ENCODE measurements around the gene PITX2. TPM values are rescaled to one million over a fixed set of nuclear protein-coding genes. Genes with fewer than 3 reads are reported as not detected.

PITX2 gene
- total RNA-seq, 1 donor from 2014 or later, result 1.3 TPM

- Mint-ChIP-seq H3K4me1 (ENCODE audit: low read depth, unreplicated experiment) (peaks cover 24% of the 10 kb centered on the region), H3K27me3 (ENCODE audit: unreplicated experiment) (peaks cover 22% of the 10 kb centered on the region), H3K36me3 (ENCODE audit: unreplicated experiment) (no peaks in the 10 kb centered on the region), H3K4me3 (ENCODE audit: unreplicated experiment) (peak overlapping the region; percentile 24), H3K9me3 (ENCODE audit: unreplicated experiment) (peaks cover 12% of the 10 kb centered on the region), H3K27ac (ENCODE audit: unreplicated experiment) (no peak overlapping the region)
- no peak for DNase-seq
- TF ChIP-seq CTCF (IDR thresholded peaks at IDR 0.05; ENCODE audit: partially characterized antibody, unreplicated experiment), result no peak
Measured at GRCh38 chr4:110640576-110640975, 17.7 kb upstream of the PITX2 start.

DNA sequence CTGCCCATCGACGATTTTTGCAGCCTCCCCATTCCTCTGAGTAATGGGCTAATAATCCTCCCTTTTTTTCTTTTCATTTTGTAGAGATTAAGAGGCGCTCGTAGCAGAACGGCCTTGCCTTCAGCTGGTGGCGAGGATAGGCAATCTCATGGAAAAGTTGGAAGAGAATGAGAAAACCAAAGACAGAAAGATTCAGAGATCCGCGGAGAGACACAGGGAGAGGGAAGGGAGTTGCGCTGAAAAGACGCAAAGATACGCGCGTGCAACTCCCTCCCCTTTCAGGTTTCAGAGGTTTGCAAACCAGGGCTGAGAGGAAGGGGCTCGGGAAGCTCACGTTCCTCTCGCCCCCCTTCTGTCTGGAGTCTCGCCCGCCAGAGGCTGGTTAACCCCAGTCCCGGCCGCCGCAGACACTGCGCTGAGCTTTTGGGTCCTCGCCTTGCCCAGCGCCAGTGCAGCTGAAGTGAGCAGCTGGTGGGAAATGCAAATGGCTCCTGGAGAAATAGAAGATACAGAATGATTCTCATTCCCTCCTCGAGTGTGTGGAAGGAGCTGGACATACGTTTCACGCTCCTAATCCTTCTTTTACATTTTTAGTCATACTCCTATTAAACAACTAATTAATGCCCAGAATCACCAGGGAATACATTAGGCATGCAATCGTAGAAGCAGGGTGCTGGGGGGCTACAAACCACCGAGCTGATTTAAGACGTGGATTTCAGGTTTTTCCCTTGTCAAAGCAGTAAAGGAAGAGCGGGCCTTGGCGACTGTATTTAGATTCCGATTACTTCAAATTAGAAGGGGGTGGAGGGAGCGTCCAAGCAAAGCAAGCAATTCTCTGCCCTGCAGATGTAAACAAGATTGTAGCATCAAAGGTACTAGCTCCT lies 16.6 kb upstream of the PITX2 start:
- H3K9me3 Mint-ChIP-seq (ENCODE audit: unreplicated experiment), result peaks cover 12% of the 10 kb centered on the region
- peak; percentile 51 for DNase-seq
- H3K27me3 Mint-ChIP-seq (ENCODE audit: unreplicated experiment), result peaks cover 27% of the 10 kb centered on the region
- H3K4me1 Mint-ChIP-seq (ENCODE audit: low read depth, unreplicated experiment), result peaks cover 24% of the 10 kb centered on the region
- TF ChIP-seq CTCF (IDR thresholded peaks at IDR 0.05; ENCODE audit: partially characterized antibody, unreplicated experiment), result no peak
- H3K4me3 Mint-ChIP-seq (ENCODE audit: unreplicated experiment), result peak overlapping the region; percentile 79
- H3K27ac Mint-ChIP-seq (ENCODE audit: unreplicated experiment), result no peak overlapping the region
- H3K36me3 Mint-ChIP-seq (ENCODE audit: unreplicated experiment), result no peaks in the 10 kb centered on the region

DNA sequence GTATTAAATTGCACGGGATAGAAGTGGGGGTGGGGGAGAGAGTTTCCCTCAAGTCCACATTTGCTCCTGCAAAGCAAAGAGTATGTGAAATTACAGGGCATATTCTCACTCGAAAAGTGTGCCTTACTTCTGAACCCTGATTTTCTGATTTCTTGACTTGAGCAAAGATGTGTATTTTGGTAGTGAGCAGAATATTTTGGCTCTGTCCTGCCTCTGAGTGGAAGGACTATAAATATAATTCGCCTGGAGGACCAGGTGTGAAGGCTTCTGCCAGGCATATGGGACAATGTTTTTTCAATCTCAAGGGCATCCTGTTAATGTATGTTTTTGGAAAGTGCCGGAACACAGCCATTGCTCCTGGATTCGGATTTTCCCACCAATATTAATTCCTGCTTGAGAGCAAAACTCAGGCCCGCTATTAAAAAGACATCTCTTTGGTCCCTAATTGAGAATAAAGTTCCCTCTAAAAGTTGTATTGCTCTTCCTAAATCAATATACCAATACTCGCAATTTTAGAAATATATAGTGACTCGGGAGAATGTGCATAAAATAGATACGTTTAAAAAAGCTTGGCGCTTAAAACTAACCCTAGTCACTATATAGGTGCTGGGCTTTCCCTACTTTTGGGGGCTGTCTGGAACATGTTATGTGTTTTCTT lies 15.3 kb upstream of the PITX2 start:
- no peak overlapping the region for H3K27ac Mint-ChIP-seq (ENCODE audit: unreplicated experiment)
- H3K36me3 Mint-ChIP-seq (ENCODE audit: unreplicated experiment), result no peaks in the 10 kb centered on the region
- peak overlapping the region; percentile 79 for H3K4me3 Mint-ChIP-seq (ENCODE audit: unreplicated experiment)
- peaks cover 11% of the 10 kb centered on the region for H3K9me3 Mint-ChIP-seq (ENCODE audit: unreplicated experiment)
- no peak for DNase-seq
- no peak for TF ChIP-seq CTCF (IDR thresholded peaks at IDR 0.05; ENCODE audit: partially characterized antibody, unreplicated experiment)
- H3K4me1 Mint-ChIP-seq (ENCODE audit: low read depth, unreplicated experiment), result peaks cover 29% of the 10 kb centered on the region
- H3K27me3 Mint-ChIP-seq (ENCODE audit: unreplicated experiment), result peaks cover 32% of the 10 kb centered on the region

GRCh38 chr4:110637408-110638088 lies 14.7 kb upstream of the PITX2 start:
- H3K27me3 Mint-ChIP-seq (ENCODE audit: unreplicated experiment), result peaks cover 35% of the 10 kb centered on the region
- DNase-seq, result peak; percentile 59
- H3K27ac Mint-ChIP-seq (ENCODE audit: unreplicated experiment), result no peak overlapping the region

More at GRCh38 chr4:110637408-110638088, 14.7 kb upstream of the PITX2 start:
- Mint-ChIP-seq H3K9me3 (ENCODE audit: unreplicated experiment) (peaks cover 11% of the 10 kb centered on the region), H3K4me1 (ENCODE audit: low read depth, unreplicated experiment) (peaks cover 29% of the 10 kb centered on the region), H3K36me3 (ENCODE audit: unreplicated experiment) (no peaks in the 10 kb centered on the region), H3K4me3 (ENCODE audit: unreplicated experiment) (peak overlapping the region; percentile 79)
- TF ChIP-seq CTCF (IDR thresholded peaks at IDR 0.05; ENCODE audit: partially characterized antibody, unreplicated experiment), result peak; percentile 24
